AG09309 (cell line): ENCODE results near the gene ARL6IP6.
"Not testable (repeated sequence)": the region's sequence is repeated elsewhere in the genome, so short reads cannot be mapped to it uniquely, and the experiment has no call there.

Experiments
- DNase-seq: peaks from one replicate; pipeline ENCODE4 v3.0.0-alpha.2; 2010; ENCODE audit warnings: low read depth
- H3K4me3 ChIP-seq: 2 replicates; pipeline ENCODE4 v1.5.1; 2011; ENCODE audit warnings: mild to moderate bottlenecking, low read depth, low read length, moderate library complexity; ENCODE audit not compliant: control insufficient read depth
- CTCF ChIP-seq: IDR thresholded peaks from 2 replicates; pipeline ENCODE4 v1.5.1; 2011; ENCODE audit warnings: mild to moderate bottlenecking, low read depth, low read length, inconsistent platforms; ENCODE audit not compliant: insufficient read depth, control insufficient read depth; ENCODE audit errors: missing control alignments

ARL6IP6 gene

GRCh38 chr2:152761214-152761613 lies 42.8 kb downstream of the ARL6IP6 start:
- no peak overlapping the region for H3K4me3 ChIP-seq
- no peak for TF ChIP-seq CTCF
- DNase-seq, result no peak

- DNase-seq, result peak; percentile 39
- no peak for TF ChIP-seq CTCF
- no peak overlapping the region for H3K4me3 ChIP-seq
Observed at GRCh38 chr2:152762202-152762601, 43.8 kb downstream of the ARL6IP6 start.

GRCh38 chr2:152763208-152763607 lies 44.8 kb downstream of the ARL6IP6 start:
- H3K4me3 ChIP-seq, DNase-seq: not testable (repeated sequence)

GRCh38 chr2:152763651-152764050 lies 45.2 kb downstream of the ARL6IP6 start:
- no peak for TF ChIP-seq CTCF
- H3K4me3 ChIP-seq, result no peak overlapping the region
- no peak for DNase-seq

GRCh38 chr2:152766928-152767327 lies 48.5 kb downstream of the ARL6IP6 start:
- no peak overlapping the region for H3K4me3 ChIP-seq
- no peak for DNase-seq
- no peak for TF ChIP-seq CTCF

- H3K4me3 ChIP-seq, result no peak overlapping the region
- no peak for DNase-seq
- TF ChIP-seq CTCF, result no peak
Observed at GRCh38 chr2:152781175-152781574, 62.8 kb downstream of the ARL6IP6 start.

GRCh38 chr2:152782171-152782570 lies 63.8 kb downstream of the ARL6IP6 start:
- no peak for TF ChIP-seq CTCF
- H3K4me3 ChIP-seq, result no peak overlapping the region
- DNase-seq, result no peak
